Measurements from ENCODE around the gene NKX6-2. TPM values are rescaled to one million over a fixed set of nuclear protein-coding genes. Genes with fewer than 3 reads are reported as not detected.

The NKX6-2 gene
- polyA plus RNA-seq, 1 donor from 2014 or later, result not detected

GRCh38 chr10:132827423-132827789 is 41.5 kb upstream of the NKX6-2 start:
- Histone ChIP-seq H3K9ac (ENCODE audit: low read length) (no peak overlapping the region), H3K27me3 (ENCODE audit: insufficient read depth, low read depth, low read length) (no peaks in the 10 kb centered on the region), H3K79me2 (replicated peaks; ENCODE audit: insufficient read depth, low read length) (no peaks in the 10 kb centered on the region), H3K9me2 (ENCODE audit: insufficient read depth, low read length) (no peaks in the 10 kb centered on the region), H2AFZ (ENCODE audit: low read depth, low read length) (no peak overlapping the region), H3K9me3 (ENCODE audit: low read length) (no peaks in the 10 kb centered on the region), H3K27ac (ENCODE audit: low read length) (no peak overlapping the region), H3K36me3 (ENCODE audit: insufficient read depth, low read length) (no peaks in the 10 kb centered on the region), H3F3A (ENCODE audit: insufficient read depth, low read length, poor library complexity, severe bottlenecking) (peaks cover 3% of the 10 kb centered on the region), H4K20me1 (ENCODE audit: insufficient read depth) (no peaks in the 10 kb centered on the region), H3K4me2 (ENCODE audit: low read length) (no peak overlapping the region), H3K4me3 (ENCODE audit: low read length) (no peak overlapping the region)
- TF ChIP-seq REST (IDR thresholded peaks at IDR 0.05; ENCODE audit: borderline replicate concordance), result no peak
- no peak for TF ChIP-seq TAF1 (IDR thresholded peaks at IDR 0.05; ENCODE audit: low read depth)
- TF ChIP-seq EZH2 (IDR thresholded peaks at IDR 0.05; ENCODE audit: borderline replicate concordance, insufficient read depth, low read length, poor library complexity, severe bottlenecking), result no peak
- no peak for TF ChIP-seq POLR2AphosphoS5 (IDR thresholded peaks at IDR 0.05)
- TF ChIP-seq CTCF (IDR thresholded peaks at IDR 0.05; ENCODE audit: poor library complexity, severe bottlenecking), result no peak
- no peak for TF ChIP-seq MXI1 (conservative IDR thresholded peaks at IDR 0.05; ENCODE audit: poor library complexity, severe bottlenecking)
- TF ChIP-seq RAD21 (conservative IDR thresholded peaks at IDR 0.05), result no peak
- no peak for TF ChIP-seq EP300 (conservative IDR thresholded peaks at IDR 0.05; ENCODE audit: poor library complexity, severe bottlenecking)
- TF ChIP-seq SMC3 (conservative IDR thresholded peaks at IDR 0.05; ENCODE audit: poor library complexity), result no peak

DNA sequence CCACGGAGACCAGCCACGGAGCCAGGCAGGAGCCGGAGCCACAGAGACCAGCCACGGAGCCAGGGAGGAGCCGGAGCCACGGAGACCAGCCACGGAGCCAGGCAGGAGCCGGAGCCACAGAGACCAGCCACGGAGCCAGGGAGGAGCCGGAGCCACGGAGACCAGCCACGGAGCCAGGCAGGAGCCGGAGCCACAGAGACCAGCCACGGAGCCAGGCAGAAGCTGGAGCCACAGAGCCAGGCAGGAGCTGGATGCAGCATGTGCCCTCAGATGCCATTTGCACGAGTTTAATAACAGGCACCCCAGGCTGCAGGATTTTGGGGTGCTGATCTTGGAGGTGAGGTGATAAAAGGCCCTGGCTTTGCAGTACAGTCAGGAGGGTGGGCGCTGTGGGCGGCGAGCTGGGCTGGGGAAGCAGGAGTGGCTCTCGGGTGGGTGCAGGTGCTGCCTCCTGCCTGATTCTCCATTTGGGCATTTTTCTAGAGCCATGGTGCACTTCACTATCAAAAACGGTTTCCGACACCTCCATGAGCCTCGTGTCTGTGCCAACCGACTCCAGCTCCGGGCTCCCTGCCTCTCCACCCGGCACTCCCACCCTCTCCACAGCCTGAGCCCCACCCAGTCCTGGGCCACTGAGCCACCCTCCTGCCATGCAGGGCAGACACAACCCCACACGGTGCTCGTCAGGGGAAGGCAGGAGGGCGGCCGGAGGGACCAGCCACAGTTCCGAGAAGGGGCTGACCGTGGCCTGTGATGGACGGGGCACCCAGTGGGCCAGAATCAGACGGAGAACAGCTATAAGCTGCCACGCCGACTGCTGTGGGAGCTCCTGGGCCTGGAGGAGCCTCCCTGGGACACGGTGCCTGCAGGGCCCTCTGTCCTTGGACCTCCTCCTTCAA is 40.8 kb upstream of the NKX6-2 start:
- Histone ChIP-seq H3K27ac (ENCODE audit: low read length) (no peak overlapping the region), H3K9ac (ENCODE audit: low read length) (no peak overlapping the region), H3F3A (ENCODE audit: insufficient read depth, low read length, poor library complexity, severe bottlenecking) (peaks cover 3% of the 10 kb centered on the region), H2AFZ (ENCODE audit: low read depth, low read length) (no peak overlapping the region), H3K4me3 (ENCODE audit: low read length) (no peak overlapping the region), H4K20me1 (ENCODE audit: insufficient read depth) (no peaks in the 10 kb centered on the region), H3K79me2 (replicated peaks; ENCODE audit: insufficient read depth, low read length) (no peaks in the 10 kb centered on the region), H3K9me2 (ENCODE audit: insufficient read depth, low read length) (no peaks in the 10 kb centered on the region), H3K27me3 (ENCODE audit: insufficient read depth, low read depth, low read length) (no peaks in the 10 kb centered on the region), H3K36me3 (ENCODE audit: insufficient read depth, low read length) (no peaks in the 10 kb centered on the region), H3K4me2 (ENCODE audit: low read length) (no peak overlapping the region), H3K9me3 (ENCODE audit: low read length) (no peaks in the 10 kb centered on the region)
- TF ChIP-seq CTCF (IDR thresholded peaks at IDR 0.05; ENCODE audit: poor library complexity, severe bottlenecking) (no peak), EP300 (conservative IDR thresholded peaks at IDR 0.05; ENCODE audit: poor library complexity, severe bottlenecking) (no peak), RAD21 (conservative IDR thresholded peaks at IDR 0.05) (no peak), POLR2AphosphoS5 (IDR thresholded peaks at IDR 0.05) (no peak), MXI1 (conservative IDR thresholded peaks at IDR 0.05; ENCODE audit: poor library complexity, severe bottlenecking) (no peak), SMC3 (conservative IDR thresholded peaks at IDR 0.05; ENCODE audit: poor library complexity) (no peak), REST (IDR thresholded peaks at IDR 0.05; ENCODE audit: borderline replicate concordance) (no peak), TAF1 (IDR thresholded peaks at IDR 0.05; ENCODE audit: low read depth) (no peak), EZH2 (IDR thresholded peaks at IDR 0.05; ENCODE audit: borderline replicate concordance, insufficient read depth, low read length, poor library complexity, severe bottlenecking) (no peak)
